ENCODE measurements around the gene HMX1.

HMX1 gene

DNA sequence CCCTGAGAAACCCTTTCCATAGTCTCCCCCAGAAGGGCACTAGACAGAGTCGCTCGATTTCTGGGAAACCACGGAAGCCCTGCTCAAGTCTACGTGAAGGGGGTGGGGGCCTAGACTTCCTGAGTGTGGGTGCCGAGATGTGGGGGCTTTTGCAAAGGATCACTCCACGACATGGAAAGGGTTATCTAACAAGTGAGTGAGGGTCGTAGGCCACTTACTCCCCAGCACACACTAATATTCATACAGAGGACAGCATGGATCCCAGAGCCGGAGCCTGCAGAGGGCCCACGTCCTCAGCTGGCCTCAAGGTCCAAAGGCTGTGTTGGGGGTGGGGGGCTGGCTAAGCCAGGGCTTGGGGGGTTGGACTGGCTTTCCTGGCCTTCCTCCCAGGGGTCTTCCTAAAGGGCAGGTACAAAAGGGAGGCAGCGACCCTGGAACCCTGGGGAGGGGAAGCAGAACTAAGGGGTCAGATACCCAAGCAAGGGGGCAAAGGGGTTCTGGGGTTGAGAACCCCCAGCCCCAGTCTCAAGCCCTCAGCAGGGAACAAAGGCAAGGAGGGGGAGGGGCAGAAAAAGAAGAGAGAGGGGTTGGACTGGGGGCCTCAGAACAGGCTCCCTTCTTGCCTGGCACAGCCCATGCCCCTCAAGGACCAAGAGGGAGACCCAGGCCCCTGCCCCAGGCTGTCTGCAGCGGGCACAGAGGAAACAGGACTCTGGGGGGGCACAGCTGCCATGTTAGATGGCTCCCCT, 1.6 kb downstream of the HMX1 start:
- CTCF ChIA-PET, result no interaction called here
- DNase-seq (ENCODE audit: extremely low spot score), result no peak
- POLR2A ChIA-PET, result no interaction called here
- TF ChIP-seq, protein P1, sequence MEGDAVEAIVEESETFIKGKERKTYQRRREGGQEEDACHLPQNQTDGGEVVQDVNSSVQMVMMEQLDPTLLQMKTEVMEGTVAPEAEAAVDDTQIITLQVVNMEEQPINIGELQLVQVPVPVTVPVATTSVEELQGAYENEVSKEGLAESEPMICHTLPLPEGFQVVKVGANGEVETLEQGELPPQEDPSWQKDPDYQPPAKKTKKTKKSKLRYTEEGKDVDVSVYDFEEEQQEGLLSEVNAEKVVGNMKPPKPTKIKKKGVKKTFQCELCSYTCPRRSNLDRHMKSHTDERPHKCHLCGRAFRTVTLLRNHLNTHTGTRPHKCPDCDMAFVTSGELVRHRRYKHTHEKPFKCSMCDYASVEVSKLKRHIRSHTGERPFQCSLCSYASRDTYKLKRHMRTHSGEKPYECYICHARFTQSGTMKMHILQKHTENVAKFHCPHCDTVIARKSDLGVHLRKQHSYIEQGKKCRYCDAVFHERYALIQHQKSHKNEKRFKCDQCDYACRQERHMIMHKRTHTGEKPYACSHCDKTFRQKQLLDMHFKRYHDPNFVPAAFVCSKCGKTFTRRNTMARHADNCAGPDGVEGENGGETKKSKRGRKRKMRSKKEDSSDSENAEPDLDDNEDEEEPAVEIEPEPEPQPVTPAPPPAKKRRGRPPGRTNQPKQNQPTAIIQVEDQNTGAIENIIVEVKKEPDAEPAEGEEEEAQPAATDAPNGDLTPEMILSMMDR (IDR thresholded peaks at IDR 0.05; ENCODE audit: control extremely low read depth, extremely low read depth, low read depth, missing control alignments), result no peak

DNA sequence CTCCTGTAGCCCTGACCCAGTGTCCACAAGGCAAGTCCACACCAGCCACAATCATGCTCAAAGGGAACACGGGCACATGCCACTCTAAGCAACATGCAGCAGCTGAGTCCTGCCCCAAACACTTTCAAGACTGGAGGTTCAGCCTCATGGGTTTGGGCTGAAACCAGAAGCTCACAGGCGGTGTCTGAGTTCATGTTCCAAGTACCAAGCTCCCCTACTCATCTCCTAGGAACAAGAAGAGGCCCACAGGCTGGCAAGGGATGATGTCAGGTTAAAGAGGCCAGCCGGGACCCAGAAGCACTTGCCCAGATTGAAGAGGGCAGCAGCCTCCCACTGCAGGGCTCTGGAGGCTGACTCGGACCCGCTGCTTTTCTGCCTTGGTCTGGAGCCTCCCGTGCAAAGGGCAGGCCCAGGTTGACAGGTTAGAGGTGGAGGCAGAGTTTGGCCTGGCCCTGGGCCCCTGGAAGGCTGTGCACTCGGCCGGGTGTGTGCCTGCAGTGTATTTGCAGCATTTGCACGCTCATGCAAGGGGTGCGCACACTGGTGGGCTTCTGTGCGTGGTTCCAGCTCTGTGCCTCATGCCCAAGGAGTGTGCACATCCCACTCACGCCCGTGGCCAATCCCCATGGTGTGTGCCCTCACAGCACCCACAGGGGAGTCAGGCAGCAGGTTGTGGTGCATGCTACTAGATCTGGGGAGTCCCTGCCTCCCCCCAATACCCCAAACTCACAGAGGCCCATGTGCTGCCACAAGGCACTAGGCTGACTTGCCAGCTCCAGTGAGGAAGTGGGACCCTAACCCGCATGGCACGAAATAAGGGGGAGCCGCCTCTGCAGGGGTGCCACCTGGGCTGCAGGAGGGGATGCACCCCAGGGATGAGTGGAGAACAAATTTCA, 2.4 kb downstream of the HMX1 start:
- POLR2A ChIA-PET, result no interaction called here
- DNase-seq (ENCODE audit: extremely low spot score), result no peak
- TF ChIP-seq, protein P1 (IDR thresholded peaks at IDR 0.05; ENCODE audit: control extremely low read depth, extremely low read depth, low read depth, missing control alignments), result no peak
- CTCF ChIA-PET, result no interaction called here

DNA sequence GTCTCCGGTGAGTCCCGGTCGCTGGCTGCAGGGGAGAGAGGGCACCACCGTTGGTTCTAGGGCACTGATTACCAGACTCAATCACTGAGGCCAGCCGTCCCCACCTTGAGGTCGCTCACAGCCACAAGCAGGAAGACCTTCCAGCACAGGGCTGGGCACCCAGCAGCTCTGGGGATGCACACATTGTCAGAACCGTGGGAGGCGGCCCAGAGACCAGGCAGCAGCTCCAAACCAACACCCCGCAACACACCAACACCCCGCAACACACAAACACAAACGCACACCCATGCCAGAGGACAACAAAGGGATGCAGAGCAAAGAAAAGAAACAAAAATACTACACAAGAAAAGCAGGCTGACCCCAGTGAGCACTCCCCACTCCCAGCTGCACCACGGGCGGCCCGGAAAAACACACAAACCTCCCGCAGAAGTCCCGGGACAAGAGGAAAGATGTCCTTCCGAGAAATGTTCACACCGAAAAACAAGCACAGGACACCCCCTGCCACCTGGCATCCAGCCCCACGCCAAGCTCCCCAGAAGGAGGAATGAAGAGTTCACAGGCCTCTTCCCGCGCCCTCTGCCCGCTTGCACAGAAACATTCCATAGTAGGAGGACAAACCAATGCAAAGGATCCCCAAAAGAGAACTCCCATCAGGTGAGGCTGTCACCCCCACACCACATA, 3.2 kb downstream of the HMX1 start:
- DNase-seq (ENCODE audit: extremely low spot score), result no peak
- TF ChIP-seq, protein P1 (IDR thresholded peaks at IDR 0.05; ENCODE audit: control extremely low read depth, extremely low read depth, low read depth, missing control alignments), result no peak
- ChIA-PET CTCF (no interaction called here), POLR2A (no interaction called here)

DNA sequence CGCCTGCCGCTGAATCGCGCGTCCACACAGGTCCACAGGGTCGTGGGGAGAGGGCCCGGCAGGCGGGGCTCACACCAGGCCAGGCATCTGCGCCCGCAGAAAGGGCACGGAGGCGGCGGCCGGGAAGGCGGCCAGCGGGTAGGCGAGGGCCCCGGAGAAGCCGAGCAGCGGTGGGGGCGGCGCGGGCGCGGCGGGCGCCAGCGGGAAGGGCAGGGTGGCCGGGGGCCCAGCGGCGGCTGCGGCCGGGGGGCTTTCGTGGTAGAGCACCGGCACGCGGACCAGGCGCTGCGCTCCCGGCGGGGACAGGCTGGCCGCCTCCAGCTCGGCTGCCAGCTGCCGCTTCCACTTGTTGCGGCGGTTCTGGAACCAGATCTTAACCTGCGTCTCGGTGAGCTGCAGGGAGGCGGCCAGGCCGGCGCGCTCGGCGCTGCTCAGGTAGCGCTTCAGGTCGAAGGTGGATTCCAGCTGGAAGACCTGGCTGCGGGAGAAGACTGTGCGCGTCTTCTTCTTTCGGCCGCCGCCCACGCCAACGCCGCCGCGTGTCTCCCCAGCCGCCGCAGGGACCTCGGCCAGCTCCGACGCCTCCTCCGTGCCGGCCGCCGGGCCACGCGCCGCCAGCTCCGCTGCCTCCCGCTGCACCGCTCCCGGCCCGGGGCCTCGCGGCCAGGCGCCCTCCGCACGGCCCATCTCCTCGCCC, 3.9 kb downstream of the HMX1 start:
- CTCF ChIA-PET, result no interaction called here
- TF ChIP-seq, protein P1 (IDR thresholded peaks at IDR 0.05; ENCODE audit: control extremely low read depth, extremely low read depth, low read depth, missing control alignments), result no peak
- POLR2A ChIA-PET, result no interaction called here
- no peak for DNase-seq (ENCODE audit: extremely low spot score)

DNA sequence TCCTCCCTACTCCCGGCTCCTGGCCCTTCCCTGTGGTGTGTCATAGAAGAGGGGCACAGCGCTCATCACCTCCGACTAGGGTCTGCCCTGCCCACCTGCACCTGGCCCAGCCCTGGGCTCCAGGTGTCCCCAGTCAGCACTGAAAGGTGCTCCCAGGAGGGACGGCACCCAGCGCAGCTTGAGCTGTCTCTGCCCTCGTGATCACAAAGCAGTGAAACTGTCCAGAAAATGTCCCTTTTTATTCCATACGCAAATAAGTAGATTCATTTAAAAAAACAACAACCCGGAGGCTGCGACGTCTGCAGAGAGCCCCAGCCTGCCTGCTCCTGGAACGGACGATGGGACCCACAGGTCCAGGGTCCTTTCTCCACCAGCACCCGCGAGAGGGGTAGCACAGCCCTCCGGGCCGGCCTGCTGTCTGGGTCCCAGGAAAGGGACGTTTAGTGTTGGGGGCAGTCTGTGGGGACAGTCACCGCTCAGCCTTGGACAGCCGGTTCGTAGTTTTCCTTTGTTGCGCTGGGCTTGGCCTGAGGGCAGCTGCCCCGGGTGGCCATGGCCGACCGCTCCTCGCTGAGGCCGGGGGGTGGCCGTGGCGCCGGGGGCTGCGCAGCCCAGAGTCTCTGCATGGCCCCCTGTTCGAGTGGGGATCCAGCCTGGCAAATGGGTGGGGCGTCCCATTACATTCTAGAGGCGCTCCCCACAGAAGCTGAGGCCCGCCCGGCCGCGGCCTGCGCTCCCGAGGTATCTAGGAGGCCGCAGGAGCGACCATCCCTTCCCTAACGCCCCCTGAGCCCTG, 4.6 kb downstream of the HMX1 start:
- TF ChIP-seq, protein P1 (IDR thresholded peaks at IDR 0.05; ENCODE audit: control extremely low read depth, extremely low read depth, low read depth, missing control alignments), result no peak
- ChIA-PET CTCF (no interaction called here), POLR2A (no interaction called here)
- DNase-seq (ENCODE audit: extremely low spot score), result no peak
